G401 (cell line): Measurements from ENCODE around the gene MAS1L. TPM values are rescaled to one million over a fixed set of nuclear protein-coding genes. Genes with fewer than 3 reads are reported as not detected.

Source experiments
- DNase-seq: peaks from one replicate; pipeline ENCODE4 v3.0.0-alpha.2; 2015; ENCODE audit warnings: low spot score
- in situ Hi-C: cut with HindIII; loops from 2 replicates; pipeline ENCODE4 v1.10.0; 2016; ENCODE audit warnings: low sequenced_read_pairs, mixed read lengths
- total RNA-seq: library from RNA; depleted of rRNA; stranded (reverse); fragments of >200 nt; shearing (Covaris generic); gene quantifications from 2 replicates; pipeline ENCODE4 v1.2.3, GENCODE V29; 2014; rRNA removed

MAS1L gene
- not detected in 2 replicates for total RNA-seq

- DNase-seq = no peak
- in situ Hi-C loops = no loop called here
Observed at GRCh38 chr6:29487660-29488059, at the start of gene MAS1L. MAS1L (minus strand) TSS chr6:29487956; CDS start chr6:29487902, 54 bp downstream.

GRCh38 chr6:29532320-29532951 lies 44.7 kb upstream of the MAS1L start:
- DNase-seq = no peak
- in situ Hi-C loops = no loop called here

GRCh38 chr6:29531668-29532067 lies 43.9 kb upstream of the MAS1L start:
- DNase-seq = no peak
- in situ Hi-C loops = no loop called here

- DNase-seq = no peak
- in situ Hi-C loops = no loop called here
Observed at GRCh38 chr6:29530671-29531310, 43.0 kb upstream of the MAS1L start.

GRCh38 chr6:29529956-29530355 lies 42.2 kb upstream of the MAS1L start:
- DNase-seq = no peak
- in situ Hi-C loops = no loop called here

- in situ Hi-C loops = no loop called here
- DNase-seq = no peak
Observed at GRCh38 chr6:29528988-29529560, 41.3 kb upstream of the MAS1L start.

GRCh38 chr6:29528300-29528931 lies 40.7 kb upstream of the MAS1L start:
- no peak for DNase-seq
- in situ Hi-C loops = no loop called here

GRCh38 chr6:29527564-29527963 lies 39.8 kb upstream of the MAS1L start:
- no peak for DNase-seq
- in situ Hi-C loops = no loop called here

GRCh38 chr6:29527126-29527525 lies 39.4 kb upstream of the MAS1L start:
- in situ Hi-C loops = no loop called here
- DNase-seq = no peak

GRCh38 chr6:29525311-29525639 lies 37.5 kb upstream of the MAS1L start:
- in situ Hi-C loops = no loop called here
- no peak for DNase-seq

- in situ Hi-C loops = no loop called here
- DNase-seq = no peak
Observed at GRCh38 chr6:29524444-29525310, 36.9 kb upstream of the MAS1L start.

GRCh38 chr6:29524044-29524443 lies 36.3 kb upstream of the MAS1L start:
- in situ Hi-C loops = no loop called here
- DNase-seq = no peak

GRCh38 chr6:29522227-29522626 lies 34.5 kb upstream of the MAS1L start:
- DNase-seq = no peak
- in situ Hi-C loops = no loop called here

GRCh38 chr6:29521006-29521680 lies 33.4 kb upstream of the MAS1L start:
- DNase-seq = no peak
- in situ Hi-C loops = no loop called here

GRCh38 chr6:29520232-29520631 lies 32.5 kb upstream of the MAS1L start:
- in situ Hi-C loops = no loop called here
- no peak for DNase-seq

- in situ Hi-C loops = no loop called here
- no peak for DNase-seq
Observed at GRCh38 chr6:29519291-29520010, 31.7 kb upstream of the MAS1L start.

- in situ Hi-C loops = no loop called here
- no peak for DNase-seq
Observed at GRCh38 chr6:29517728-29518440, 30.1 kb upstream of the MAS1L start.

- in situ Hi-C loops = no loop called here
- no peak for DNase-seq
Observed at GRCh38 chr6:29517245-29517644, 29.5 kb upstream of the MAS1L start.
